ENCODE data around the gene CD19. TPM values are rescaled to one million over a fixed set of nuclear protein-coding genes. Genes with fewer than 3 reads are reported as not detected.

CD19 gene
- total and polyA plus RNA-seq, 7 donors: 1.4 to 45.9 TPM; not detected in 5

GRCh38 chr16:28891964-28892890 is 39.5 kb upstream of the CD19 start:
- no peaks in the 10 kb centered on the region for H3K27me3 ChIP-seq
- TF ChIP-seq POLR2AphosphoS5 (IDR thresholded peaks at IDR 0.05): no peak
- no peak for TF ChIP-seq POLR2A (IDR thresholded peaks at IDR 0.05)
- no peak for TF ChIP-seq CTCF (IDR thresholded peaks at IDR 0.05)
- TF ChIP-seq EP300 (IDR thresholded peaks at IDR 0.05): no peak
- WGBS, 2 donors: 81% methylated on average over 14 of the region's 14 CpGs
- H3K9me3 ChIP-seq: no peaks in the 10 kb centered on the region
- no peak for DNase-seq
- H3K4me3 ChIP-seq: no peak overlapping the region
- intact Hi-C loops (cut with DNase I): no loop called here
- H3K4me1 ChIP-seq: no peaks in the 10 kb centered on the region
- H3K27ac ChIP-seq: no peak overlapping the region
- no peaks in the 10 kb centered on the region for H3K36me3 ChIP-seq

DNA sequence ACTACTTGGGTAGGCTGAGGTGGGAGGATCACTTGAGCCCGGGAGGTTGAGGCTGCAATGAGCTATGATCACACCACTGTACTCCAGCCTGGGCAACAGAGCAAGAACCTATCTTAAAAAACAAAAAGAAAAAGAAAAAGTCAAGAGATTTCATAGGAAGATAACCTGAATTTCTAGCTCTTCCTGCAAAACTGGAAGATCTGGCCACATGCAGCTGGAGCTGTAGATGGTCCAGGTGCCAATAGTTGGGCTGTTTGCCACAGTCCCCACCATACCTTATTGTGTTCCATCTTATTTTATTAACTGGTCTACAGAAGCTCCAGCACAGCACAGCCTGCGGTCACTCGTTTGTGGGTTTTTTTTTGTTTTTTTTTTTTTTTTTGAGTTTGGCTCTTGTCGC is 38.5 kb upstream of the CD19 start:
- no peak overlapping the region for H3K27ac ChIP-seq
- WGBS, 2 donors: 94 to 95% methylated on average over 4 of the region's 4 CpGs

DNA sequence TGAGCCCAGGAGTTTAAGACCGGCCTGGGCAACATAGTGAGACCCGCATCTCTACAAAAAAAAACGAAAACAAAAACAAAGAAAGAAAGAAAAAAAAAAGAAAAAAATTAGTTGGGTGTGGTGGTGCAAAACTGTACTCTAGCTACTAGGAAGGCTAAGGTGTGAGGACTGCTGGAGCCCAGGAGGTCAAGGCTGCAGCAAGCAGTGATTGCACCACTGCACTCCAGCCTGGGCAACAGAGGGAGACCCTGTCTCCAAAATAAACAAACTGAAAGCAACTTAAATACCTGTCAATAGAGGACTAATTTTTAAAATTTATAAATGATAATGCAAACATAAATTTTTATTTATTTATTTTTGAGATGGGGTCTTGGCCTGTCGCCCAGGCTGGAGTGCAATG is 36.2 kb upstream of the CD19 start:
- no peak overlapping the region for H3K4me3 ChIP-seq
- 93 to 96% methylated on average over 4 of the region's 4 CpGs for WGBS, 2 donors
- DNase-seq: no peak
- intact Hi-C loops (cut with DNase I): no loop called here
- H3K36me3 ChIP-seq: no peaks in the 10 kb centered on the region
- H3K27ac ChIP-seq: no peak overlapping the region
- TF ChIP-seq POLR2AphosphoS5 (IDR thresholded peaks at IDR 0.05): no peak
- TF ChIP-seq POLR2A (IDR thresholded peaks at IDR 0.05): no peak
- TF ChIP-seq CTCF (IDR thresholded peaks at IDR 0.05): no peak
- no peak for TF ChIP-seq EP300 (IDR thresholded peaks at IDR 0.05)
- no peaks in the 10 kb centered on the region for H3K27me3 ChIP-seq
- no peaks in the 10 kb centered on the region for H3K9me3 ChIP-seq
- H3K4me1 ChIP-seq: no peaks in the 10 kb centered on the region

More for the DNA sequence above, 38.5 kb upstream of the CD19 start:
- H3K36me3 ChIP-seq: no peaks in the 10 kb centered on the region
- no peaks in the 10 kb centered on the region for H3K4me1 ChIP-seq
- no peak for DNase-seq
- H3K9me3 ChIP-seq: no peaks in the 10 kb centered on the region
- TF ChIP-seq CTCF (IDR thresholded peaks at IDR 0.05): no peak
- no peak for TF ChIP-seq EP300 (IDR thresholded peaks at IDR 0.05)
- TF ChIP-seq POLR2A (IDR thresholded peaks at IDR 0.05): no peak
- TF ChIP-seq POLR2AphosphoS5 (IDR thresholded peaks at IDR 0.05): no peak
- no peaks in the 10 kb centered on the region for H3K27me3 ChIP-seq
- no peak overlapping the region for H3K4me3 ChIP-seq
- intact Hi-C loops (cut with DNase I): no loop called here

DNA sequence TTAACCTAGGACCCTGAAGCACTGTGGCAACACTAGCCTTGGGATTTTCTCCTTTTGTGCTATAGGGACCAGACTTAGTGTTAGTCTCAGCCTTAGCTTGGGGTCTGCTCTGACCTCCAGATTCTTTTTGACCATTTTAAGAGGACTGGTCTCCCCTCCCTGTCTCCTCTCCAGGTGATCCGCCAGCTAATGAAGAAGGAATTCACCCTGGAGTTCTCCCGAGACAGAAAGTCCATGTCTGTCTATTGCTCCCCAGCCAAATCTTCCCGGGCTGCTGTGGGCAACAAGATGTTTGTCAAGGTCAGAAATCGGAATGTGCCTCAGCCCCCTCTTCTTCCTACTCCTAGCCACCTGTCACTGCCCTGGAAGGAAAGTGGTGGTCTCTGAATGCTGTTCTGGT is 33.9 kb upstream of the CD19 start:
- no peak for DNase-seq
- Histone ChIP-seq H3K27me3 (no peaks in the 10 kb centered on the region), H3K4me1 (no peaks in the 10 kb centered on the region), H3K9me3 (no peaks in the 10 kb centered on the region), H3K36me3 (no peaks in the 10 kb centered on the region), H3K27ac (no peak overlapping the region), H3K4me3 (no peak overlapping the region)
- TF ChIP-seq CTCF (IDR thresholded peaks at IDR 0.05) (no peak), EP300 (IDR thresholded peaks at IDR 0.05) (no peak), POLR2A (IDR thresholded peaks at IDR 0.05) (no peak), POLR2AphosphoS5 (IDR thresholded peaks at IDR 0.05) (no peak)
- intact Hi-C loops (cut with DNase I): no loop called here
- WGBS, 2 donors: 89 to 91% methylated on average over 4 of the region's 4 CpGs

All from sigmoid colon (tissue), 7 donors.